Measurements from ENCODE around the gene DNAI4. TPM values are rescaled to one million over a fixed set of nuclear protein-coding genes. Genes with fewer than 3 reads are reported as not detected.

Gene DNAI4
- total RNA-seq, 1 experiment from 2014 or later, result 3.9 TPM

- no TSS peak for BruUV-seq (replicated peaks)
- ATAC-seq (no peak), DNase-seq (ENCODE audit: low read depth, low spot score) (no peak)
- CTCF ChIA-PET, result no interaction called here
- TF ChIP-seq ZFX (IDR thresholded peaks at IDR 0.05) (no peak), SP1 (IDR thresholded peaks at IDR 0.05; ENCODE audit: low read depth) (no peak), CTCF (IDR thresholded peaks at IDR 0.05 in 2 of 3, conservative IDR thresholded peaks at IDR 0.05 in 1 of 3; ENCODE audit: borderline replicate concordance in 1 of 3, insufficient read depth in 1 of 3, low read depth in 2 of 3, low read length in 2 of 3) (no peak), CBX3 (IDR thresholded peaks at IDR 0.05; ENCODE audit: low read depth) (no peak), POLR2A (IDR thresholded peaks at IDR 0.05; ENCODE audit: borderline replicate concordance, extremely low read depth, insufficient read depth, insufficient read length) (no peak), MAX (IDR thresholded peaks at IDR 0.05) (no peak), JUND (IDR thresholded peaks at IDR 0.05) (no peak), FOSL1 (IDR thresholded peaks at IDR 0.05; ENCODE audit: low read depth) (no peak), EZH2phosphoT487 (IDR thresholded peaks at IDR 0.05; ENCODE audit: borderline replicate concordance) (no peak), ATF3 (IDR thresholded peaks at IDR 0.05) (no peak), ZNF274 (IDR thresholded peaks at IDR 0.05; ENCODE audit: low read depth, low read length) (no peak), SIN3A (IDR thresholded peaks at IDR 0.05; ENCODE audit: low read depth) (no peak), REST (IDR thresholded peaks at IDR 0.05; ENCODE audit: low read depth) (no peak), TCF7L2 (IDR thresholded peaks at IDR 0.05; ENCODE audit: borderline replicate concordance, extremely low read depth, insufficient read depth, insufficient read length) (no peak), SRF (IDR thresholded peaks at IDR 0.05; ENCODE audit: low read depth) (no peak)
- Histone ChIP-seq H4K20me1 (ENCODE audit: insufficient read depth) (no peaks in the 10 kb centered on the region), H3K9me3 (ENCODE audit: control insufficient read depth in 1 of 2, insufficient read depth in 1 of 2, low read depth in 1 of 2, low read length in 2 of 2) (no peaks in the 10 kb centered on the region), H3K79me2 (ENCODE audit: insufficient read depth, low read length) (no peaks in the 10 kb centered on the region), H3K27me3 (ENCODE audit: insufficient read depth, low read length) (no peaks in the 10 kb centered on the region), H3K4me2 (ENCODE audit: low read length) (no peak overlapping the region), H3K4me1 (ENCODE audit: control insufficient read depth in 1 of 2, insufficient read depth in 2 of 2, low read length in 2 of 2) (no peaks in the 10 kb centered on the region), H3K9me2 (ENCODE audit: insufficient read depth) (no peaks in the 10 kb centered on the region), H2AFZ (ENCODE audit: low read depth, low read length, poor library complexity, severe bottlenecking) (no peak overlapping the region), H3K9ac (ENCODE audit: low read length) (no peak overlapping the region), H3K36me3 (ENCODE audit: control insufficient read depth in 1 of 2, insufficient read depth in 2 of 2, low read length in 2 of 2) (no peaks in the 10 kb centered on the region), H3K4me3 (replicated peaks in 1 of 2; ENCODE audit: low read depth in 1 of 2, low read length in 2 of 2) (no peak overlapping the region), H3K27ac (ENCODE audit: low read depth, low read length) (no peak overlapping the region)
- intact Hi-C loops (cut with micrococcal nuclease), result no loop called here
- RAD21 ChIA-PET (ENCODE audit: low non-redundant PET in 1 of 2, low total read pairs in 2 of 2, uncharacterized antibody in 2 of 2, unreplicated experiment in 2 of 2), result no interaction called here
- POLR2A ChIA-PET, result no interaction called here
Observed at GRCh38 chr1:66867501-66867900, 57.2 kb downstream of the DNAI4 start.
